ENCODE results near the gene RIPOR2.

RIPOR2 gene

DNA sequence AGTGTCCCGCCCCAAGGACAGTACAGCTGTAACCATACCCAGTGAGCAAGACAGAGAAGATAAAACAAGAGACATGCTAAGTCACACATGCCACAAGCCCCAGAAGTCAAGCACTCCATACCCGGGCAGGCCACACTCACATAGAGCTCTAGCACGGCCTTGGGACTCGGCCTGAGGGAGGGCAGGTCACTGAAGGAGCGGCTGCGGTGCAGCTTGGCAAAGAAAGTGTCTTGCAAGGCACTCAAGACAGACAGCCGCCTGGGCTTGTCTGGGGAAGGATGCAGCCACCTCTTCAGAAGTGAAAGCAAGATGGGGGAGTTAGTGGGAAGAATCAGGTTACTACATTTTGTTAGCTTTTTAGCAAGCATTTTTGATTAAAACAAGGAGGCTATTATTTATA lies 88.4 kb downstream of the RIPOR2 start:
- no peak for DNase-seq (ENCODE audit: low spot score)

- no peak for DNase-seq (ENCODE audit: low spot score)
Observed at GRCh38 chr6:24845578-24845977, 90.2 kb downstream of the RIPOR2 start.

DNA sequence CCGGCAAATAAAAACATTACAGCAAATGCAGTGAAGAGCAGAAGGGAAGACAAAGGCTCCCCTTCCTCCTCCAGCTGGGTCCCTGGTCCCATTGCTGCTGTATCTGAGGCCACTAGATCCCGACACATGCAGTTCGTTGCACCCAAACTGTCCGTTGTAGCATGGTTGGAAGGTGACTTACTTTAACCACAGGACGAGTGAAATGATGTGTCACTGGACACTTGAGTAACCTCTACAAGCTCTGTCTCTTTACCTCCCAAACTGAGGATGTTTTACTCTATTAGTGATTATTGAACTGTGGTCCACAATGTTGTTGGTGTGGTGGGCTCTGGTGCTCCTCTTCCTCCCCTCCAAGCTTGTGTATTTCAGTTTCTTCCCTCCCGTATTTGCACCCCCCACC lies 90.9 kb downstream of the RIPOR2 start:
- DNase-seq (ENCODE audit: low spot score), result no peak

DNA sequence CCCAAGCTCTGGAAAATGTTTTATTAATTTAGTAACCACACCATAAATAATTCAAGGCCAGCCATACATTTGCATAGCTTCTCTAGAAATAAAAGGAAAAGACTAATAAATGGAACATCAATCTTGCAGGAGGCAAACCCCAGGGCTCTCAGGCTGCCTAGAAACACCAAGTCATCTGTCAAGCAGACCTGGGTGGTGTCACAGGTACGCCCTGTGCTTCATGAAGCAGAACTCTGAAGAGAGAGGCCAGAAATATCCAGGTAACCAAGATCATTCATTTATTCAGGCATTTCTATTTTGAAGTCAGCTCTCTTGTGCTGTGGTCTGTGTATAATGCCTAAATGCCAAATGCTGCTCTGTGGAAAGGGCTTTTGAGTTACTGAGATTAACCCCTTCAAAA lies 91.7 kb downstream of the RIPOR2 start:
- DNase-seq (ENCODE audit: low spot score), result no peak

- no peak for DNase-seq (ENCODE audit: low spot score)
Observed at GRCh38 chr6:24840187-24840586, 95.6 kb downstream of the RIPOR2 start.

- DNase-seq (ENCODE audit: low spot score), result no peak
Observed at GRCh38 chr6:24838994-24839393, 96.8 kb downstream of the RIPOR2 start.

DNA sequence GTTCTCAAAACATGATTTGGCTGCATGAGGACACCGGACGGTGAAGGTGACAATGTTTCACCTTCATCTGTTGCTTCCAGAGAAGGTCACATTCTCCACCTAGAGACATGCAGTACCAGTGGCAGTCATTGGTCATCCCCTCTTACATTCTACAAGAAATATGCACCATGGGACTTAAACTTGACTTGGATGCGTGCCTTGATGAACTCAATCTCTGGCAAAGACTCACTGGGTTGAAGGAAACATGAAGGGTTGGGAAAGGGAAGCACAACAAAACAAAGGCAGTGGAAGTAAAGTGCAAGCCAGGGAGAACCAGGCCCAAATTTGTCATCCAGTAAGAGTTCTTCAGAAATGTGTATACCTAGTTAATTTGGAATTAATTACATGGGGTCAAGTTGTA lies 97.7 kb downstream of the RIPOR2 start:
- DNase-seq (ENCODE audit: low spot score), result no peak

GRCh38 chr6:24836109-24836508 lies 99.7 kb downstream of the RIPOR2 start:
- DNase-seq (ENCODE audit: low spot score), result peak; percentile 59

DNA sequence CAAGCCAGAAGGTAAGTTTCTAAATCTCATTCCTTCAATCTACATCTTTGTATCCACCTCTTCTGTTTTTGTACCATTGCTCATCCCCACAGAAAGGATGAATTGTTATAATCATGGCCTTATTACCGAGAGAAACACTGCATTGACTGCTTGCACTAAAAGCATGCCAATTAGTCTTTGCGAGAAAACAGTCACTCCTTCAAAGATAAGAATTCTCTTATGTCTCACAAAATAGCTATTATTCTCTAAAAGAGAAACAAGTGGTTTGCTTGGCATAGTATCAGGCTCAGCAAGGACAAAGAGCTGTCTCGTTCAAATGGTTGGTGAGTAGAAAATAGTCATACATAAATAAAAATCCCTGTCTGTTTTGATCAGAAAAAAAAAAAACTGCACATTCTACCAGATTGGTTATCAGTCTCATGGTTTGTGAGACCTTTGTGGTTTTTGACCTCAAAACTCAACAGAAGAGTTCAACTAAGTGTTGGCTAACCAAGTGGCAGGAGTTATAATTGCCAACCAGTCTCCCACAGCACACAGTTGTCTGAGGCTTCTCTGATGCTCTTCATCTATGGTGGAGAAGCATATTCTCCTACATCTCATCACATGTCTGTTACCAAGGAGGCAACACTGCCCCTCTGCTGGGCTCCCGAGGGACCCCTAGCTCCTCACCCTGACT lies 101.9 kb downstream of the RIPOR2 start:
- no peak for DNase-seq (ENCODE audit: low spot score)

DNA sequence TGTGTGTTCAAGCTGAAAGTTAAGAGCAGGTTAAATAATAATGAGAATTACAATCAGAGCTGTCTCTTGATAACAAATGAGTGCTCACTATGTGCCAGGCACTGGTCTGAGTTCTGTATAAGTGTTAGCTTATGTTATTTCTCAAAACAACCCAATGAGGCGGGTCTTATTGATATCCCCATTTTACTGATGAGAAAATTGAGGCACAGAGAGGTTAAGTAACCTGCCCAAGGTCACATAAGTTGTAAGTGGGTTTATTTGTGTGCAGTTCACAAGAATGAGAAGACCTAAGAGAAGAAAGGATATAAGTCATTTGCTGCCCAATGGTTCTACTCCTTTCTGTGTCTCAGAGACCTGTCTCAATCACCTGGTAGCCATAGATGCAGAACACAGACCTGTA lies 103.0 kb downstream of the RIPOR2 start:
- DNase-seq (ENCODE audit: low spot score), result no peak

GRCh38 chr6:24831771-24832716 lies 103.7 kb downstream of the RIPOR2 start:
- no peak for DNase-seq (ENCODE audit: low spot score)

DNA sequence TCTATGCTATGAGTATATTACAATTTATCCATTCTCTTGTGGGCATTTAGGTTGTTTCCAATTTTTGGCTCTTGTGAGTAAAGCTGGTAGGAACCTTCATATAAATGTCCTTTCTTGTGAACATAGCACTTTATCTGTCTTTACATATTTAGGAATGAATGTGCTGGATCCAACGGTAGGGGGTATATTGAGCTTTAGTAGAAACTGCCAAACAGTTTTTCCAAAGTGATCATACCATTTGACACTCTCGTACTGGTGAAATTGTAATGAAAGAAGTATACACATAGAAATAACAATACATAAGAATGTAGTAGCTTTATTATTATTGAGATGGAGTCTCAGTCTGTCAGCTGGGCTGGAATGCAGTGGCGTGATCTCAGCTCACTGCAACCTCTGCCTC lies 106.1 kb downstream of the RIPOR2 start:
- no peak for DNase-seq (ENCODE audit: low spot score)

GRCh38 chr6:24827970-24828369 lies 107.8 kb downstream of the RIPOR2 start:
- DNase-seq (ENCODE audit: low spot score), result no peak

GRCh38 chr6:24827162-24827561 lies 108.6 kb downstream of the RIPOR2 start:
- no peak for DNase-seq (ENCODE audit: low spot score)

DNA sequence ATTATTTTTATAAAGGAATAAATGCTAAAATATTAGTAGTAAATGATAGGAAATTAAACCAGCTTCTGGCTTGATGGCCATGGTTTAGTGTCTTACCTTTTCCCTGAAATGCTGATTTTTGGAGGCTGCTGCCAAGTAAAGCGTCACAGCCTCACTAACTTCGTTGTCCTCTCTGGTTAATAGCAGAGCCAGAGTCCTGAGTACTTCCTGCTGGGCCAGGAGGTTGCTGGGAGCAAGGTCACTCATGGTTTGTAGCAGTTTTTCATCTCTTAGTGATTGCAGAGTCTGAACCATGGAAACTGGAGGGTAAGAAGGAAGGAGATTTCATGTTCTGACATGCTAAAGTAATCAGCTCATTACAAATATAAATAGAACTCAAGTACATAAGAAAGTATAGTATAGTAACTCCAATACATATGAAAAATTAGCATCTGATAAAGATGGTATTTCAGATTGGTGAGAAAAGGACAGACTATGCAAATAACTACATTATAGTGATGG lies 110.6 kb downstream of the RIPOR2 start:
- DNase-seq (ENCODE audit: low spot score), result no peak

DNA sequence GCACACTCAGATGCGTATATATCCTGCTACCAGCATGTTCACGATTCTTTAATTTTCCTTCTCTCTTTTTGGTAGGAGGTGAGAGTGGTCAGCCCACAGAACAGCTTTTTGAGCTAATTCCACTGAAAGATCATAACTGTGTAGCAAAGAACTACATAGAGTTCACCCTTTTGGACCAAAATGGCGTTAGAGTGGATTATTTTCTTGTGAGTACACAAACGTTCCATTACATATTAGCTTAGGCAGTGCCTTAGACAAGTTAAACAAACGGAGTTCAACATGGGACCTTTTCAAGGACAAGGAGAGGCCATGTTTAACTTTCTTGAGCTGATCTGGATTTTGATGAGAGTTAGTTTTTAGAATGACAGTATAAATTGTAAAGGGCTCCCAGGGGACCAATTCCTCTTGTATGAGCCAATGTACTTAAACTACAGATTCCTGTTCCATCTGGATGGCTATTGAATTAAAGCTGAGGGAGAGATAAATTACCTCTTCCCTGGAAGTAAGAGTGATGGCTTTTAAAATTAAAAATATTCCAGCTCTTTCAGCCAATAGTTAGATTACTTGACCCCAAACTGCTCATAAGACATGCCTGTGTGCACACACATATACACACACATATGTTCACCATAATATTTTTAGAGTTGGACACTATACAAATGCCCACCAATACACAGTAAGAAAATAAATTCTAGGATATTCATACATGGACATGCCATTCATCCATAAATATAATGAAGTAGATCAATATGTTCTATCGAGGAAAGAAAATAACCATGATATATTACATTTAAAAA lies 111.4 kb downstream of the RIPOR2 start:
- DNase-seq (ENCODE audit: low spot score), result no peak

GRCh38 chr6:24823185-24823584 lies 112.6 kb downstream of the RIPOR2 start:
- no peak for DNase-seq (ENCODE audit: low spot score)

GRCh38 chr6:24822696-24823095 lies 113.1 kb downstream of the RIPOR2 start:
- DNase-seq (ENCODE audit: low spot score), result no peak

DNA sequence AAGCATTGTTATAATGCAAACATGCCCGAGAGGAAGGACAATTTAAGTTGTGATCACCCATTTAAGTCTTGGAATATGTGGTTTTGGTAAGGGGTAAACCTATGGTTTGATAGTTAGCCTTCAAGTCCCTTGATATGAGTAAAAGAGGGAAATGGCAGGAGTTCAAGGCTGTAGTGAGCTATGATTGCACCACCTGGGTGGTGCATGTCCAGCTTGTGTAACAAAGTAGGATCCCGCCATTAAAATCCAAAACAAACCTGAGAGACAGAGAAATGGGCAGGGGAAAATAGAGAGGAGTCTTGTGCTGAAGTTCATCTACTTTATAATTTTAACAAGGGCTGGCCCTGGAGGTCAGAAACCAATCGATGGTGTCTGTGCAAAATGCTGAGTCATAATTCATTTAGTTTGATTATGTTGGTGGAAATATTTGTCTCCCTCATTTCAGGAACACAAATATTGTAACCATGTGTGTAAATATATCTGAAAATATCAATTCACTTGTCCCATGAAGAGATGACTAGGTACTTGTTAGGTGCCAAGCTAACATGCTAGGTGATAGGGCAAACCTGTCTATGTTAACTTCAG lies 113.8 kb downstream of the RIPOR2 start:
- DNase-seq (ENCODE audit: low spot score), result no peak

DNA sequence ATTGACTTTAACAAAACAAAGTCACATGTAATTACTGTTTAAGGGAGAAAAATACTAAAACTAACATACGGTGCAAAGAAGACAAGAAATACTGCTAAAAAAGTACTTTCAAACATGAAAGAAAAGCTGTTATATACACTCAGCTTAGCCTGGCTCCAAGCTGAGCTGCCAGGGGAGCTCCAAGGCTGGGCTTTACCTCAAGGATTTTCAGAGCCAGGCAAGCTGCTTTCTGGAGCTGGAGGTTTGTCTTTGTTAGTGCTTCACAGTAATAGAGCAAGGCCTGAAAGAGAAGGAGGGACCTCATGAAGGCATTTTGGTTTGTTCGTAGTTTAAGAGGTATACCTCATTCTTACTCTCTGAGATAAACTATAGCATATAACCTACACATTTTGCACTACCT lies 117.4 kb downstream of the RIPOR2 start:
- no peak for DNase-seq (ENCODE audit: low spot score)

DNA sequence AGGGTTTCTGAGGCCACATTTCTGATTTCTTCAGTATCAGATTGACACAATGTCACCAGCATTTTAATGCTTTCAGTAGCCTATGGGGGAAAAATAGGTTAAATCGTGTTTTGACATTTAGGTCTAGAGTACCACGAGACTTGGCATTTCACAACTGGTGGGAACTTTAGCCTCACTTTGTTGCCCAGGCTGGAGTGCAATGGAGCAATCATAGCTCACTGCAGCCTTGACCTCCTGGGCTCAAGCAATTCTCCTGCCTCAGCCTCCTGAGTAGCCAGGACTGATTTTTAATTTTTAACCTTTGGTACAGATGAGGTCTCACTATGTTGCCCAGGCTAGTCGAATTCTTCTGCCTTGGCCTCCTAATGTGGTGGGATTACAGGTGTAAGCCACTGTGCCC lies 126.0 kb downstream of the RIPOR2 start:
- DNase-seq (ENCODE audit: low spot score), result no peak

DNA sequence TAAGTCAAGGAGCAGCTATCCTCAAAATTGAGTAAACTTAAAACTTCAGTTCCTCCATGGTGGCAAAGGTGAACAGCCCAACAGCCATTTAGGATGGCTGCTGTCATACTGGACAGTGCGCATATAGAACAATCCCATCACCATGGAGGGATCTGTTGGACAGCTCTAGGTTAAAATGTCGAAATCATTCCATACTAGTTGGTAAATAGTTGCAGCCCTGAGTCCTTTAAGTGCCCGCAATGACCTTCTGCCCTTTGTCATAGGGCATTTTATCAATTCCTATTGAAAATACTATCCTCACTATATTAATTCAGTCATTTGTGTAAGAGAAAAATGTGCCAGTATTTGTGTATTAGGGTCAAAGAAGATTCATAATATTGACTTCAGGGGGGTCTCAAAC lies 128.2 kb downstream of the RIPOR2 start:
- no peak for DNase-seq (ENCODE audit: low spot score)

All from Ammon's horn (tissue), 1 donor.